ENCODE data around the gene TMEM179B.

Gene TMEM179B

DNA sequence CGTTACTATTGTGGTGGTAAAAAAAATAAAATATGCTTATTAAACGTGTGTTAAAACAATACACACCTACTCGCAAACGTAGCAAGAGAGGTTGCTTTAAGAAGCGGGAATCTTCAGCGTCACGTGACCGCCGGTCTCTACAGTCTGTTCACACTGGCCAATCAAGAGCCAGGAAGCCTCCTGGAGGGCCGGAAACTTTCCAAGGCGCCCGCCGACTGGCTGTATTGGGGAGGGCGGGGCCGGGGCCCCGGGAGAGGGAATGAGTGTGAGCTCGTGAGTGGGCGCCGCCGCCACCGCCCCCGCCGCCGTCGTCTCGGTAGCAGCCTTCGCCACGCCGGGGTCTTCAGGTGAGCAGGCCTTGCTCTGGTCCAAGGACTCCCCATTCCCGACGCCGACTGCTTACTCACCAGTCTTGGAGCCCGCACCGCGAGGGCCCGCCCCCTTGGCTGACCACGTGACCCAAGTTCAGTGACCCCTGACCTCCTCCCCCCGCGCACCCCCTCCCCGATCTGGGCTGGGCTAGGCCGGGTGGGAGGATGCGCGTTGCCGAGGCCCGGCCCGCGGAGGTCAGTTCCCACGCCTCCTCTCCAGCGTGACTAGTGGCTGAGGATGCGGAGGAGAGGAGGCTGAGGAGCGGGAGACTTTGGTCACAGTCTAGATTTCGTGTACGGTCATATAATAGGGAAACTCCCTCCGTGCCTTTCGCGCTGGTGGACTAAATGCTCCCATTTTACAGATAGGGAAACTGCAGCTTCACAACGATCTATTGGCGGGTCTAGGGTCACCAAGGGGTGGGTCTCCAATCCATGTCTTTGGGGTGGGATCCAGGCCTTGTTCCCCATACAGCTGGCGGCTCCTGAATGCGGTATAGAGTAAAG is 15.8 kb upstream of the TMEM179B start, which contains the start of gene TAF6L:
TAF6L (plus strand) TSS at position 253 of the 878 bp plus-strand sequence. CDS start 4,388 bp downstream, outside the sequence.
- Mint-ChIP-seq H3K27ac (peak within 1 kb of the TSS; percentile 94), H3K27me3 (no peaks in the 10 kb centered on the region), H3K9me3 (no peaks in the 10 kb centered on the region), H3K4me3 (peak within 1 kb of the TSS; percentile 90), H3K36me3 (peaks cover 19% of the 10 kb centered on the region), H3K4me1 (peaks cover 36% of the 10 kb centered on the region)
- CTCF ChIA-PET, result interaction anchor here (0.6 to 10.4 kb wide), 5 partner anchors 9 to 107 kb away, joined by 3 to 65 read pairs (median 10); partner anchors contain the start of genes C11orf98, CSKMT, POLR2G and TMEM179B
- DNase-seq, result peak; percentile 97

DNA sequence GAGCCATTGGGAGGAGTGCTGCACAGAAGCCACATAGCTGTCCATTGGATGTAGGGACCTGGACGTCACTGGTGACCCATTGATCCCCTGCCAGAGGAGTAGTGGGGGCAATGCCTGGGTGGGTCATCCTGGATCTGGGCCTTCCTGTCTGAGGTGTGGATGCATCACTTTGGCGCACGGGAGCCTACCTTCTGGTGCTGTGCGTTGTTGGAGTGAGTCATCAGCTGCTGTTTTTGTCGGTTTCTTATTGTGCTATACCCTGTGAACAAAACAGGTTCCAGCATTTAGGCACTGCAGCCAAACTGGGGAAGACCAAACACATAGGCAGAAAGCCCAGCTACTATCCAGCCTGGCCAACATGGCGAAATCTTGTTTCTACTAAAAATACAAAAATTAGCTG is 12.8 kb upstream of the TMEM179B start:
- Mint-ChIP-seq H3K4me1 (peaks cover 39% of the 10 kb centered on the region), H3K9me3 (no peaks in the 10 kb centered on the region), H3K4me3 (no peak overlapping the region)

DNA sequence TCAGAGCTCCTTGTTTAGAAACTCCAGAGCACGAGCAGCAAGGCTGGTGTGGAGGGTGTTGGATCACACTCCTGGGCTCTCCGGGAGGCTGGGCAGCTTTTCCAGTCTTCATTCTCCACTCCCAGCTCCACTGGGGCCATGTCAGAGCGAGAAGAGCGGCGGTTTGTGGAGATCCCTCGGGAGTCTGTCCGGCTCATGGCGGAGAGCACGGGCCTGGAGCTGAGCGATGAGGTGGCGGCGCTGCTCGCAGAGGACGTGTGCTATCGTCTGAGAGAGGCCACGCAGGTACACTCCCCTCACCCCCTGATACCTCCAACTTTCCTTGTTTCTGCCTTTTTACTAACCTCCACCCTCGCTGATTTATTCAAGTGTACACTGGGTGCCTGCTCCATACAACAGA is 11.6 kb upstream of the TMEM179B start:
- H3K27me3 Mint-ChIP-seq, result no peaks in the 10 kb centered on the region
- H3K27ac Mint-ChIP-seq, result no peak overlapping the region
- no peak for DNase-seq
- H3K4me1 Mint-ChIP-seq, result peaks cover 27% of the 10 kb centered on the region
- peaks cover 24% of the 10 kb centered on the region for H3K36me3 Mint-ChIP-seq
- no peaks in the 10 kb centered on the region for H3K9me3 Mint-ChIP-seq
- CTCF ChIA-PET, result interaction anchor here (1.6 to 10.4 kb wide), 2 partner anchors 11 to 48 kb away, joined by 4 to 65 read pairs; partner anchors contain the start of genes HNRNPUL2 and TMEM179B
- H3K4me3 Mint-ChIP-seq, result no peak overlapping the region

More for the DNA sequence above, 12.8 kb upstream of the TMEM179B start:
- Mint-ChIP-seq H3K36me3 (peaks cover 25% of the 10 kb centered on the region), H3K27me3 (no peaks in the 10 kb centered on the region), H3K27ac (no peak overlapping the region)
- CTCF ChIA-PET, result interaction anchor here (10.4 kb wide), 1 partner anchor 12 kb away, joined by 65 read pairs; the partner anchor contains the start of gene TMEM179B
- DNase-seq, result no peak

DNA sequence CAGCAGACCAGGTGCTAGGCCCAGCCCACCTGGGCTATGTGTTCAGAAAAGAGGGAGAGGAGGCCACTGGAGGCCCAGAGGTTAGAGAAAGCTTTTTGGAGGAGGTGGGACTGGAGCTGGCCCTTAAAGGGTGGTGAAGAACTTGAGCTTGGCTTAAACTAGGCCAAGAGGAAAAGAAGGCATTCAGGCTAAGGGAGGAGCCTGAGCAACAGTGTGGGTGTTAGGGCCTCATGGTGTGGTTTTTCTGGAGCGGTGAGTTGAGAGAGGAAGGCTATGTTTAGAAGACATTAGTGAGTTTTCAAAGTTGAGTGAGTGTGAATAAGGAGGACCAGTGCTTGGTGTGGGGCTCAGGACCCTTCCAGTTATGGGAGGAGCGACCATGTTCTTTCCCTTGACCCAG is 9.8 kb upstream of the TMEM179B start:
- no peak for DNase-seq
- CTCF ChIA-PET, result interaction anchor here (10.4 kb wide), 1 partner anchor 9 kb away, joined by 65 read pairs; the partner anchor contains the start of gene TMEM179B
- H3K4me1 Mint-ChIP-seq, result peaks cover 14% of the 10 kb centered on the region
- no peaks in the 10 kb centered on the region for H3K27me3 Mint-ChIP-seq
- peaks cover 24% of the 10 kb centered on the region for H3K36me3 Mint-ChIP-seq
- no peak overlapping the region for H3K4me3 Mint-ChIP-seq
- H3K27ac Mint-ChIP-seq, result no peak overlapping the region
- no peaks in the 10 kb centered on the region for H3K9me3 Mint-ChIP-seq

DNA sequence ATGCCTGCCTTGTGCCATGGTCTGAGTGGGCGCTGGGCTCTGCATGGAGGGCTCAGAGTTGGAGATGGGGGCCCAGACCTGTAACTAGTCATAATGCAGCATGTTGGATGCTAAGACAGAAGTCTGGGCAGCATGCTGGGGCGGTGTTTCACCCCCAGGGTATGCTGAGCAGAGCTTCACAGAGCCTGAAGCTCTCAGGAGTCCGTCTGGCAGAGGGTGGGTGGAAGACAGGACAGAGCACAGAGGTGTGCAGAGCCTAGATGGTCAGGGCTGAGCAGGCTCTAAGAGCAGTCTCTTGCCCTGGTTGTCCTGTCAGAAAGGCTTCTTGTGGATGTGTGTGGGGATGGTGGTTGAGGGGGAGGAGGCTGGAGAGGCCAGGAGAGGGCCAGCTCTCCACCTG is 8.8 kb upstream of the TMEM179B start:
- Mint-ChIP-seq H3K4me3 (no peak overlapping the region), H3K27ac (no peak overlapping the region), H3K9me3 (no peaks in the 10 kb centered on the region), H3K4me1 (peaks cover 13% of the 10 kb centered on the region), H3K27me3 (no peaks in the 10 kb centered on the region), H3K36me3 (peaks cover 31% of the 10 kb centered on the region)
- CTCF ChIA-PET, result interaction anchor here (1.0 to 10.4 kb wide), 2 partner anchors 8 to 67 kb away, joined by 3 to 65 read pairs; partner anchors contain the start of gene TMEM179B
- DNase-seq, result no peak

DNA sequence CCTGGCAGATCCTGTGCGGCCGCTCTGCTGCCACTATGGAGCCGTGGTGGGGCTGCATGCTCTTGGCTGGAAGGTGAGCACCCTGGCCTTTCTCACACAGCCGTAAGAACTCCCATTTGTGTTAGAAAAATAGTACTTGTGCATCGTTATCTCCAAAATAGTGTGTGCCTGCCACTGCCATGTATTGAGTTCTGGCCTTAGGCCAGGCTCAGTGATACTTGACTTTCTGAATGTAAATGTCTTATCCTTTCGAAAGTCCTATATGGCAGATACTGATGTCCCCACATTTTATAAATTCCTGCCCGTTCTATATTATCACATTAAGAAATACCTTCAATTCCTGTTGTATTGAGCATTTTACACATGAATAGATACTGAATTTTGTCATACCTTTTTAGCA is 4.4 kb upstream of the TMEM179B start:
- H3K4me3 Mint-ChIP-seq, result no peak overlapping the region
- peaks cover 28% of the 10 kb centered on the region for H3K36me3 Mint-ChIP-seq
- H3K9me3 Mint-ChIP-seq, result no peaks in the 10 kb centered on the region
- peaks cover 11% of the 10 kb centered on the region for H3K4me1 Mint-ChIP-seq
- H3K27ac Mint-ChIP-seq, result no peak overlapping the region
- DNase-seq, result no peak
- H3K27me3 Mint-ChIP-seq, result no peaks in the 10 kb centered on the region
- CTCF ChIA-PET, result no interaction called here

DNA sequence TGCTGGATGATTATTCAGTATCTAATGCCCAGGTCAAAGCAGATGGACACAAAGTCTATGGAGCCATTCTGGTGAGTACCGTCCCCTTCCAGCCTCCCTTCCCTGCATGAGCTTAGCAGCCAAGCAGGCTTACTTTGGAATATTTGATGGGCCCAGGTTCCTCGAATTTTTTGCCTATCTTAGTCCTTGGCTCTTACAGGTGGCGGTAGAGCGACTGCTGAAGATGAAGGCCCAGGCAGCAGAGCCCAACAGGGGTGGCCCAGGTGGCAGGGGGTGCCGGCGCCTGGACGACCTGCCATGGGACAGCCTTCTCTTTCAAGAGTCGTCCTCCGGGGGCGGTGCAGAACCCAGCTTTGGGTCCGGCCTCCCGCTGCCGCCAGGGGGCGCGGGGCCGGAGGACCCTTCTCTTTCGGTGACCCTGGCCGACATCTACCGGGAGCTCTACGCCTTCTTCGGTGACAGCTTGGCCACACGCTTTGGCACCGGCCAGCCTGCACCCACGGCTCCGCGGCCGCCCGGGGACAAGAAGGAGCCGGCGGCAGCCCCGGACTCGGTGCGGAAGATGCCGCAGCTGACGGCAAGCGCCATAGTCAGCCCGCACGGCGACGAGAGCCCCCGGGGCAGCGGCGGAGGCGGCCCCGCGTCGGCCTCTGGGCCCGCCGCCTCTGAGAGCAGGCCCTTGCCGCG is 741 bp upstream of the TMEM179B start:
- H3K4me3 Mint-ChIP-seq, result peak overlapping the region; percentile 77
- H3K4me1 Mint-ChIP-seq, result peaks cover 46% of the 10 kb centered on the region
- CTCF ChIA-PET, result interaction anchor here (0.8 to 4.2 kb wide), 35 partner anchors 8 to 192 kb away, joined by 3 to 65 read pairs (median 4); partner anchors contain the start of genes NXF1, POLR2G, SLC3A2 and STX5
- peak overlapping the region; percentile 85 for H3K27ac Mint-ChIP-seq
- H3K27me3 Mint-ChIP-seq, result no peaks in the 10 kb centered on the region
- peaks cover 44% of the 10 kb centered on the region for H3K36me3 Mint-ChIP-seq
- DNase-seq, result peak; percentile 90
- H3K9me3 Mint-ChIP-seq, result no peaks in the 10 kb centered on the region

DNA sequence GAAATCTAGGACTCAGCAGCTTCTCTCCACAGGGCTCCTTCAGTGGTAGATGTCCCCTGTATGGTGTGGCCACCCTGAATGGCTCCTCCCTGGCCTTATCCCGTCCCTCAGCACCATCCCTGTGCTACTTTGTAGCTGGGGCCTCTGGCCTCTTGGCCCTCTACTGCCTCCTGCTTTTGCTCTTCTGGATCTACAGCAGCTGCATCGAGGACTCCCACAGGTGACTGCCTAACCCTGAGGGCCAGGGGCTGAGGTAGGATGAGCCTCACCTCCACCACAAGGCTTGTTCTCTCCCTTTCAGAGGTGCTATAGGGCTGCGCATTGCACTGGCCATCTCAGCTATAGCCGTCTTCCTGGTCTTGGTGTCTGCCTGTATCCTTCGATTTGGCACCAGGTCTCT is 1.8 kb downstream of the TMEM179B start:
- Mint-ChIP-seq H3K36me3 (peaks cover 50% of the 10 kb centered on the region), H3K4me1 (peaks cover 56% of the 10 kb centered on the region), H3K27me3 (no peaks in the 10 kb centered on the region), H3K9me3 (no peaks in the 10 kb centered on the region), H3K4me3 (peak overlapping the region; percentile 96), H3K27ac (peak overlapping the region; percentile 98)
- CTCF ChIA-PET, result interaction anchor here (0.8 to 4.2 kb wide), 5 partner anchors 17 to 216 kb away, joined by 3 to 46 read pairs (median 4); partner anchors contain the start of genes NXF1, SLC3A2 and ZBTB3
- DNase-seq, result no peak

DNA sequence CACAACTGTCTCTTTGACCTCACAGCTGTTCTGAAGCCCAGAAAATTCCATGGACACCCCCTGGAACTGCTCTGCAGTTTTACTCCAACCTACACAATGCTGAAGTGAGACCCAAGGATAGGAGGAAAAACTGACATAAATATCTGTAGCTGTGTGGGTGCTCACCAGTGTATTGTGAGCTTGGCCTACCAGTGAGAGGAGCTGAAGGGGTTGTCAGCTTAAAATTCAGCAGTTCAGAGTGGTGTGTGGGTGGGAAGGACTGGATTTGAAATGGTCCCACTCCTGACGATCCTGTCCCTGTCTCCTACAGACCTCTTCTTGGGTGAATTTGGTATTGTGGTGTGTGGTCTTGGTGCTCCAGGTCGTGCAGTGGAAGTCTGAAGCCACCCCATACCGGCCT is 2.4 kb downstream of the TMEM179B start:
- CTCF ChIA-PET, result interaction anchor here (0.8 to 4.2 kb wide), 3 partner anchors 16 to 92 kb away, joined by 3 to 32 read pairs (median 4); partner anchors contain the start of genes NXF1, SLC3A2 and ZBTB3
- Mint-ChIP-seq H3K4me3 (peak overlapping the region; percentile 96), H3K27me3 (no peaks in the 10 kb centered on the region), H3K27ac (peak overlapping the region; percentile 98), H3K4me1 (peaks cover 56% of the 10 kb centered on the region), H3K9me3 (no peaks in the 10 kb centered on the region), H3K36me3 (peaks cover 56% of the 10 kb centered on the region)
- no peak for DNase-seq

DNA sequence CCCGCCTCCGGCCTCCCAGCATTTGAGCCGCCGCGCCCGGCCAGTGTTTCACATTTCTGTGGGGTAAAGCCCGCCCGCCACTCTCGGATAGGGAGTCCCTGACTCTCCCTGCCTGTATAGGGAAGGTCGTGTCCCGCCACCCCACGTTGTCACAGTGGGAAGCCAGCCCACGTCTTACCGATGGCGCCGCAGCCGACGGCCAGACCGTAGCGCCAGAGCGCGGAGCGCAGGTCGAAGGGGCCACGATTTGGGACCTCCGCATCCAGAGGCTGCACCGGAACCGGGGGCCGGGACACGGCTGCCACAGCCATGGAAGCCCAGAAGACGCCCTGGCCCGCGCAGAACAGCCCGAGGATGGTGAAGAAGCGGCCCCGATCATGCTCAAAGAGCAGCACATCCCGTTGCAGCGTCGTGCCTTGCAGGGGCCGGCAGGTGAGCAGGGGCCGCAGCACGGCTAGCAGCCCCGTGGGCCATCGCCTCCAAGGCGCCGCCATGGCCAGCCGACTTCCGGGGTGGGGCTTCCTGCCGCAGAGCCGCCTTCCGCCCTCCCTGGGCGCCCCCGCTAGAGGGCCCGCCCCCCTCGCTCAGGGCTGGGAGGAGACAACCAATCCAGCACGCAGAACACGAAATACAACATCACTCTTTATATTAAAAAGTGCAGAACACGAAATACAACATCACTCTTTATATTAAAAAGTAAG is 4.4 kb downstream of the TMEM179B start, which contains the start of gene TMEM223:
TMEM223 (minus strand) TSS at position 506 of the 701 bp plus-strand sequence; CDS start at position 494, 12 bp downstream.
- peaks cover 70% of the 10 kb centered on the region for H3K36me3 Mint-ChIP-seq
- H3K4me1 Mint-ChIP-seq, result peaks cover 47% of the 10 kb centered on the region
- H3K27ac Mint-ChIP-seq, result peak within 1 kb of the TSS; percentile 98
- DNase-seq, result peak; percentile 95
- H3K9me3 Mint-ChIP-seq, result no peaks in the 10 kb centered on the region
- CTCF ChIA-PET, result interaction anchor here (1.0 to 1.2 kb wide), 2 partner anchors 73 to 112 kb away, joined by 3 read pairs; no protein-coding TSS in a partner anchor
- H3K4me3 Mint-ChIP-seq, result peak within 1 kb of the TSS; percentile 89
- no peaks in the 10 kb centered on the region for H3K27me3 Mint-ChIP-seq

DNA sequence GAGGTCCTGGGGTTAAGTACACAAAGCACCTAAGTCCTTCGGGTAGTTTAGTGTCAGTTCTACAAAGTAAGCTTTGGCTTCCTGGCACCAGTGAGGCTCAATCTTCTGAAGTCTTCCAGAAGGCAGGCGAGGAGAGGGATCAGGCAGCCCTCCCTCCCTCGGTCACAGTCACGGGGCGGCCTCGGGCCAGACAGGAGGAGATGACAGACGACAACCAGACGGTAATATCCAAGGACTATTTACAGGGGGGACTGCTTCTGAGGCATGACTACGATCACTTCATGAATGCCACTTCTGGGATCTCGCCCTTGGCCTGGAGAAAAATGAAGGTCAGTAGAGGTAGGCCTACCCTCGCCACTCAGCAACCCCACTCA is 5.0 kb downstream of the TMEM179B start:
- H3K9me3 Mint-ChIP-seq, result no peaks in the 10 kb centered on the region
- CTCF ChIA-PET, result no interaction called here
- H3K4me3 Mint-ChIP-seq, result peak overlapping the region; percentile 89
- peak; percentile 48 for DNase-seq
- no peaks in the 10 kb centered on the region for H3K27me3 Mint-ChIP-seq
- peak overlapping the region; percentile 98 for H3K27ac Mint-ChIP-seq
- H3K4me1 Mint-ChIP-seq, result peaks cover 47% of the 10 kb centered on the region
- H3K36me3 Mint-ChIP-seq, result peaks cover 70% of the 10 kb centered on the region

DNA sequence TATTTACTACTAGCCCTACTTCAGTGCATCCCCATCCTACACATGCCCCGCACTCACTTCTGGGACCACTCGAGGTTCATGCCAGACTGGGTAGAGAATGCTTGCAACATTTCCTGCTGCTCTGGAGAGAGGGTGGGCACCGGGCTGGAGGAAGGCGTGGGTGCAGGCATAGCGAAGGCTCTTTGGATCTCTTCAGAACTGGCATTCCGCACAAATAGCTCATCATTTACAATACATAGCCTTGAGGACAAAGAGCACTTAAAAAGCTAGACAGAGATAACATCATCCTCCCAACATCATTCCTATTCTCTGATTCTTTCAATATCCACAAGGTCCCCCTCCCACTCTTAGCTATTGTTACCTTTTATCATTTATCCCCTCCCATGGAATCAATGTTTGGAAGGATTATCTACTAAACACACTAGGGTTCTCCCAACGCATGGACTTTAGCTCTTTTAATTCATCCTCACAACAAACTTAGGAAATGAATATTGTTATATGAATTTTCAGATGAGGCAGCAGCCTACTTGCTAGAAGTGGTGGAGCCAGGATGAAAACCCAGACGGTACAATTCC is 7.1 kb downstream of the TMEM179B start:
- no peak for DNase-seq
- H3K36me3 Mint-ChIP-seq, result peaks cover 75% of the 10 kb centered on the region
- no peak overlapping the region for H3K4me3 Mint-ChIP-seq
- H3K4me1 Mint-ChIP-seq, result peaks cover 29% of the 10 kb centered on the region
- H3K27ac Mint-ChIP-seq, result no peak overlapping the region
- no peaks in the 10 kb centered on the region for H3K27me3 Mint-ChIP-seq
- no peaks in the 10 kb centered on the region for H3K9me3 Mint-ChIP-seq
- CTCF ChIA-PET, result interaction anchor here (0.7 to 1.4 kb wide), 4 partner anchors 9 to 34 kb away, joined by 3 to 6 read pairs (median 4); partner anchors contain the start of gene NXF1

DNA sequence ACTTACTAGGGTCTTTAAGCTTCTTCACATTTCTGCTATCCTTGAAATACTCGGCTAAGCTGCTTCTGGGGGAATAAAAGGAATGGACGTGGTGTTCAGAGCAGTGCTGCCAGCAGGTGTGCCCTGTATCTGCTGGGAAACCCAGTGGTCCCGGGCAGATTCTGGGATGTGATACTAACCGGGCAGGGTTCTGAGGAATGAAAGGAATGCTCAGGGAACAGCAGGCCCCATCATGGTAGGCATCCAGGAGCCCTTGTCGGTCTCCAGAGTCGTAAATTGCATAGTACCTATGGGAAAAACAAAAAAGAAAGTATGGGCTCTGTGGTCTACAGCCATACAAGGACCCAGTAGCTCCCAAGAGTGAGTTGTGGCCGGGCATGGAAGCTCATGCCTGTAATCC is 9.1 kb downstream of the TMEM179B start:
- no peak overlapping the region for H3K27ac Mint-ChIP-seq
- H3K36me3 Mint-ChIP-seq, result peaks cover 73% of the 10 kb centered on the region
- DNase-seq, result no peak
- no peaks in the 10 kb centered on the region for H3K9me3 Mint-ChIP-seq
- H3K4me3 Mint-ChIP-seq, result no peak overlapping the region
- H3K4me1 Mint-ChIP-seq, result peaks cover 12% of the 10 kb centered on the region
- H3K27me3 Mint-ChIP-seq, result no peaks in the 10 kb centered on the region
- CTCF ChIA-PET, result no interaction called here
